NCI-H2196 treated with DMSO at 0.1 percent for 48 hours (cell line): Measurements from ENCODE around the gene LYSMD2.

Experiments used
- DNase-seq: peaks from one replicate; lab custom pipeline; 2025; ENCODE audit not compliant: unreplicated experiment; lab: John Stamatoyannopoulos, UW

The LYSMD2 gene

GRCh38 chr15:51752888-51753287 lies 15.4 kb upstream of the LYSMD2 start:
- no peak for DNase-seq

DNA sequence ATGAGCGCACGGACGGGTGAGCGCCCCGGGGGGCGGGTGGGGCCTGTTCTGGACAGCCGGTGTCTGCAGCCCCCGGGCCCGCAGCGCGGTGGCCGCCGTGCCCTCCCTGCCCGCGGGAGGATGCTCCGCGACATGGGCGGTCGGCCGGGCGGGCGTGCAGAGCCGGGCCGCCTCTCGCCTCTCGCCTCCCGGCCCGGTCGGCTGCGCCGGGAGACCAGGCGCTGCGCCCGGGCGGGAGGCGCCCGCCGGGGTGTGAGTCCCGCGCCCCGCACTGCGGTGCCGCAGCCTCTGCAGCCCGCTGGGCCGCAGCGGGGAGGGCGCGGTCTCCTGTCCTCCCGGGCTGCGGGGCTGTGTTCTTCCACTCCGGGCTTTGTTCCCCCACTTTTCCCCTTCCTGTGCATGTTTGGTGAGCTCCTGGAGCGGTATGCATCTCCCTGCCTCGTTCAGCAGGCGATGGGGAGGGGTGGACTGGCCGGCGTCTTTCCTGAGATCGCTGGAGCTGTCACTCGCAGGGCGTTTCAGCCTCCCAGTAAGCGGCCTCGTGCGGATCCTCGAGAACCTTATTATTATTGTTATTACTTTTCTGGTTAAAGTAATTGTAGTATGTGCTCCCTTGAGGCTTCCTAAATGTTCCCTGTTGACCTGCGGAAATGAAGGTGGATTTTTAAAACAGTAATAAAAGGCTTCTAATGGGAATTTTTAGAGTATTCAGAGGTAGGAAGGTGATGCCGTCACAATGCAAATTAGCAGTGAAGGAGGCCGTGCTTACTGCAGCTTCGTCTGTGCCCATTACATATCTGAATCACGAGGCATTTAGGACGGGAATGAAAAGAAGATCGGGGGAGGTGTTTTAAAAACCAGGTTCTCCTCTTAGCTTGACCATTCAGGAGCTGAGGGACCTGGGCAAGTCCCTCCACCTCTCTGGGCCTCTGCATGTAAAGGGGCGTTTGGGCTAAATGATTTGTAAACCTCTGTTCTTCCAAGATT lies 14.5 kb upstream of the LYSMD2 start:
- DNase-seq = no peak

DNA sequence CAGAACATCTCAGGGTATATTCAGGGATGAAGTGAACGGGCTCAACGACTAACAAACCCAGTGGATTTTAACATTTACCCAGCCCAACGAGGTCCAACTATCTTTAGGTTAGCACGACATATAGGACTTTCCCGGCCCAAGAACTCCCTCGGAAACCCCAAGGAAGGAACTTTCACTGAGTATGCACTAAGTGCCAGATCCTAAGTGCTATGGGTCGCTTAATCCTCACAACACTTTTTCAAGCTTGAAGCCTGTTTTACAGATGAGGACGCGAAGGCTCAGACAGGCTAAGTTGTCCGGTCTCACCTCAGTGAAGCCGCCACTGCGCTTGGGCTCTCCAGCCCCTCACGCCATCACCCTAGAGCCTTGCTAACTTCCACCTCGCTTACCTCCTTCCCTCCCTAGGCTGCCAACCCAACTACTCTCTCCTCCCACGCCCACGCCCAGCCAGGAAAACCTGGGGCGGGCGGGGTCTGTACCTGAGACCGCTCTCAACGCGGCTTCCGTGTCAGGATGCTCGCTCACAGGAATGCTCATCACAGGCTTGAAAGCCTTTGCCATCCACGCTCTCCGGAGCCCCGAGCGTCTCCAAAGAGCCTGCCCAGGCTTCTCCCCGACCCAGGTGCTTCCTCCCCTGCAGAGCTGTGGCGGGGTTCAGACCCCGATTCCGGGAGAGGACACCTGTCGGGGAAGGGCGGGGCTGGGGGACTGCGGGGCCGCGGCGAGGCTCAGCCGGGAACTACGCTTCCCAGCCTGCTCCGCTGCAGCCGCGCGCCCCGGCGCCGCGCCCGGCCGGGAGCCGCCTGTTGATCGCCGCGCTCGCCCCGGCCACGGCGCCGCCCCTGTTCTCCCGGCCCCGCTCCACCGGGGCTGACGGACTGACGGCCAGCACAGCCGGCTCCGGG lies 13.6 kb upstream of the LYSMD2 start, which contains the start of gene TMOD2:
Gene TMOD2 (plus strand): TSS at position 806 of the 905 bp plus-strand sequence. CDS start 14,845 bp downstream, outside the sequence.
- peak; percentile 5 for DNase-seq

GRCh38 chr15:51750186-51750585 lies 12.7 kb upstream of the LYSMD2 start:
- no peak for DNase-seq

GRCh38 chr15:51749307-51749706 lies 11.9 kb upstream of the LYSMD2 start:
- no peak for DNase-seq

DNA sequence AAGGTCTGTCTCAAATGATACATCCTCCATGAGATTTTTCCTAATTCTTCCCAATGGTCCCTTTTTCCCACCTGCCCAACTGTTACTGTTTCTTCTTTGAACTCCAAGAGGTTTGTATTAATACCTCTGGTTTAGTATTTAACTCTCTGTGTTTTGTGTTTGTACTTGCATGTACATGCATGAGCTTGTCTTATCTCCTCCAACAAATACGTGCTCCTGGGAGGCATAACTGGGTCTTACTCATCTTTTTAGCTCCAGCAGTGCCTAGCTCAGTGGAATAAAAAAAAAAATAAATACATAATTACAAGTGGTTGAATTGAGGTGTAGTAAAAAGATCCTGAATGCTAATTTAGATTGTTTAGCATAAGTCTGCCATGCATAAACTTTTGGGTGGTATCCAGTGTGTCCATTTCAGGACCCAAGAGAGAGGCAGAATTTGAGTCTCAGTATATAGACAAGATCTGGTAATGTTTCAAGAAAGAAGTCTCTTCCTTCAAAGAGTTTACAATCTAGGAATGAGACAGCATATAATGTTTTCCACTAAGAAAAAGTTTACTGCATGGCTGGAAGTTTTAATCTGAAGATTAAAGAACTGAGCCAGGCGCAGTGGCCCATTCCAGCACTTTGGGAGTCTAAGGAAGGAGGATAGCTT lies 1.7 kb upstream of the LYSMD2 start:
- DNase-seq = no peak

- DNase-seq = no peak
Measured at GRCh38 chr15:51738553-51738952, 1.1 kb upstream of the LYSMD2 start.

GRCh38 chr15:51736751-51737521 lies 519 bp downstream of the LYSMD2 start:
- DNase-seq = no peak

DNA sequence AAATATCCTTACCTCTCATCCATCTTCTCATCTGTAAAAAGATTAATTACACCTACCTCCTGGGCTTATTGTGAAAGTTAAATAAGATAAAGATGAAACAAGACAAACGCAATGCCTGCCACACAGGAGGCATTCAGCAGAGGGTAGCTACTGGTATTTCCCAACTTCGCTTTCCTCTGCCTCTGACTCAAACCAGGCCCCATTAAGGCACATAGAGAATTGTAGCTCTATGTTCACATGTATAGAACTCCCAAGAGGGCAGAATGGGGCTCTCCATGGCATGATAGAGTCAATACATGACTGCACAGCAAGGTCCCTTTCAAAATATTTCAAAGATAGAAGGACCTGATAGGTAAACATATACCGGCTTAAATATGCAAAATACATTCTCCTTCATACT lies 1.4 kb downstream of the LYSMD2 start:
- DNase-seq = no peak

GRCh38 chr15:51735228-51736010 lies 2.0 kb downstream of the LYSMD2 start:
- DNase-seq = no peak

- DNase-seq = no peak
Measured at GRCh38 chr15:51732646-51733045, 4.8 kb downstream of the LYSMD2 start.

- DNase-seq = no peak
Measured at GRCh38 chr15:51731549-51732267, 5.7 kb downstream of the LYSMD2 start.

GRCh38 chr15:51727141-51727897 lies 10.1 kb downstream of the LYSMD2 start:
- no peak for DNase-seq

GRCh38 chr15:51726302-51727073 lies 11.0 kb downstream of the LYSMD2 start:
- DNase-seq = peak; percentile 13

- DNase-seq = no peak
Measured at GRCh38 chr15:51724673-51725072, 12.8 kb downstream of the LYSMD2 start.

- DNase-seq = no peak
Measured at GRCh38 chr15:51724199-51724598, 13.3 kb downstream of the LYSMD2 start.

- no peak for DNase-seq
Measured at GRCh38 chr15:51721199-51721960, 16.1 kb downstream of the LYSMD2 start.
